PFSK-1 (cell line): ENCODE data around the gene SLC44A1.

Source experiments
- FOXP2 ChIP-seq: optimal IDR thresholded peaks from 2 replicates; pipeline ENCODE3; 2011; ENCODE audit warnings: borderline replicate concordance, control low read depth, inconsistent platforms; ENCODE audit not compliant: insufficient read depth; ENCODE audit errors: extremely low read length, extremely low read depth
- POLR2AphosphoS5 ChIP-seq: IDR thresholded peaks from 2 replicates; pipeline ENCODE4 v1.6.1; 2012; ENCODE audit warnings: low read depth, mild to moderate bottlenecking, control low read depth, low read length, moderate library complexity
- SIN3A ChIP-seq: IDR thresholded peaks from 2 replicates; pipeline ENCODE4 v1.6.1; 2012; ENCODE audit warnings: mild to moderate bottlenecking, low read length, moderate library complexity, borderline replicate concordance; ENCODE audit not compliant: insufficient read depth
- TAF1 ChIP-seq: IDR thresholded peaks from 2 replicates; pipeline ENCODE4 v1.6.1; 2012; ENCODE audit warnings: low read length, control low read depth, borderline replicate concordance; ENCODE audit not compliant: insufficient read depth
- TF ChIP-seq, protein P1 (sequence below), 2 experiments: IDR thresholded peaks; 2 replicates each; pipeline versions ENCODE4 v1.6.1 to v1.8.0; 2011 to 2012; ENCODE audit warnings: low read depth in 2 of 2, low read length in 2 of 2, control low read depth in 1 of 2, inconsistent platforms in 1 of 2, mild to moderate bottlenecking in 1 of 2, moderate library complexity in 1 of 2; ENCODE audit not compliant: insufficient read depth in 1 of 2

DNA sequence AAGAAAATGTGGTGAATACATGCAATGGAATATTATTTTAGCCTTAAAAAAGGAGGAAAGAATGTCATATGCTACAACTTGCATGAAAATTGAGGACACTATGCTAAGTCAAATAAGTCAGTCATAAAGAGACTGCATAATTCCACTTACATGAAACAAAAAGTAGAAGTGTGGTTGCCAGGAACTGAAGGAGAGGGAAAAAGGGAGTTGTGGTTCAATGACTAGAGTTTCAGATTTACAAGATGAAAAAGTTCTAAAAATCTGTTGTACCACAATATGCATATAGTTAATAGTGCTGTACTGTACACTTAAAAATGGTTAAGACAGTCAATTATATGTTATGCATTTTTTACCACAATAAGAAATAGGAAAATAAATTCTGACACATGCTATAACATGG lies 95.4 kb downstream of the SLC44A1 start:
- no peak for TF ChIP-seq FOXP2
- TF ChIP-seq POLR2AphosphoS5: no peak
- TF ChIP-seq SIN3A: no peak
- no peak for TF ChIP-seq TAF1
- TF ChIP-seq, protein P1, sequence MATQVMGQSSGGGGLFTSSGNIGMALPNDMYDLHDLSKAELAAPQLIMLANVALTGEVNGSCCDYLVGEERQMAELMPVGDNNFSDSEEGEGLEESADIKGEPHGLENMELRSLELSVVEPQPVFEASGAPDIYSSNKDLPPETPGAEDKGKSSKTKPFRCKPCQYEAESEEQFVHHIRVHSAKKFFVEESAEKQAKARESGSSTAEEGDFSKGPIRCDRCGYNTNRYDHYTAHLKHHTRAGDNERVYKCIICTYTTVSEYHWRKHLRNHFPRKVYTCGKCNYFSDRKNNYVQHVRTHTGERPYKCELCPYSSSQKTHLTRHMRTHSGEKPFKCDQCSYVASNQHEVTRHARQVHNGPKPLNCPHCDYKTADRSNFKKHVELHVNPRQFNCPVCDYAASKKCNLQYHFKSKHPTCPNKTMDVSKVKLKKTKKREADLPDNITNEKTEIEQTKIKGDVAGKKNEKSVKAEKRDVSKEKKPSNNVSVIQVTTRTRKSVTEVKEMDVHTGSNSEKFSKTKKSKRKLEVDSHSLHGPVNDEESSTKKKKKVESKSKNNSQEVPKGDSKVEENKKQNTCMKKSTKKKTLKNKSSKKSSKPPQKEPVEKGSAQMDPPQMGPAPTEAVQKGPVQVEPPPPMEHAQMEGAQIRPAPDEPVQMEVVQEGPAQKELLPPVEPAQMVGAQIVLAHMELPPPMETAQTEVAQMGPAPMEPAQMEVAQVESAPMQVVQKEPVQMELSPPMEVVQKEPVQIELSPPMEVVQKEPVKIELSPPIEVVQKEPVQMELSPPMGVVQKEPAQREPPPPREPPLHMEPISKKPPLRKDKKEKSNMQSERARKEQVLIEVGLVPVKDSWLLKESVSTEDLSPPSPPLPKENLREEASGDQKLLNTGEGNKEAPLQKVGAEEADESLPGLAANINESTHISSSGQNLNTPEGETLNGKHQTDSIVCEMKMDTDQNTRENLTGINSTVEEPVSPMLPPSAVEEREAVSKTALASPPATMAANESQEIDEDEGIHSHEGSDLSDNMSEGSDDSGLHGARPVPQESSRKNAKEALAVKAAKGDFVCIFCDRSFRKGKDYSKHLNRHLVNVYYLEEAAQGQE (IDR thresholded peaks at IDR 0.05; ENCODE audit: insufficient read depth in 1 of 2, low read depth in 2 of 2, low read length in 2 of 2): no peak
